HCT116 (cell line): ENCODE results near the gene SMIM44. TPM values are rescaled to one million over a fixed set of nuclear protein-coding genes. Genes with fewer than 3 reads are reported as not detected.

Experiments used
- ATAC-seq: fragments of 200-7000 bp; cut with Tn5 transposase; 2 replicates; pipeline ENCODE4 v1.9.1; 2020; ENCODE audit warnings: mild to moderate bottlenecking, moderate library complexity
- BruUV-seq: library from RNA; stranded (reverse); fragments of 400-500 nt; replicated peaks from 2 replicates; lab custom pipeline; 2021; lab: Mats Ljungman, UMichigan
- CTCF ChIA-PET: fragments of 300-600 bp; sonication (Branson Sonifier 250); formaldehyde crosslinking; loops from one replicate; lab custom pipeline; 2021; ENCODE audit warnings: antibody characterized with exemption; lab: Charles Lee
- POLR2A ChIA-PET: fragments of 300-600, 350-600 bp; sonication (Branson Sonifier 250); formaldehyde crosslinking; loops from one replicate; lab custom pipeline; 2021; ENCODE audit warnings: antibody characterized with exemption; lab: Charles Lee
- RAD21 ChIA-PET, 2 experiments: fragments of 300-600 bp; sonication (Branson Sonifier 250); formaldehyde crosslinking; loops; one replicate each; lab custom pipeline; 2023; ENCODE audit warnings: low total read pairs in 2 of 2; ENCODE audit not compliant: uncharacterized antibody in 2 of 2, unreplicated experiment in 2 of 2, low non-redundant PET in 1 of 2; lab: Charles Lee
- DNase-seq: peaks from one replicate; pipeline ENCODE4 v3.0.0-alpha.2; 2010; ENCODE audit warnings: low read depth, low spot score
- H2AFZ ChIP-seq: fragments of 200-600 bp; shearing (Covaris generic), sonication (generic); 2 replicates; pipeline ENCODE4 v1.6.1; 2017; ENCODE audit warnings: low read depth, mixed run types, mixed read lengths, antibody characterized with exemption, low read length; ENCODE audit not compliant: poor library complexity, severe bottlenecking
- H3K27ac ChIP-seq: 2 replicates; pipeline ENCODE4 v1.5.1; 2012; ENCODE audit warnings: low read depth, low read length
- H3K27me3 ChIP-seq: fragments of 200-600 bp; sonication (generic); 2 replicates; pipeline ENCODE4 v1.6.1; 2016; ENCODE audit warnings: mixed run types, low read length, mixed read lengths; ENCODE audit not compliant: insufficient read depth
- H3K36me3 ChIP-seq, 2 experiments: fragments of 200-500 bp in 1 of 2; fragments of 200-600 bp in 1 of 2; sonication (Bioruptor generic) in 1 of 2; sonication (generic) in 1 of 2; 2 replicates each; pipeline versions ENCODE4 v1.5.1 to v1.6.1; 2014 to 2016; ENCODE audit warnings: low read length in 2 of 2, inconsistent platforms in 1 of 2, mixed read lengths in 1 of 2, mixed run types in 1 of 2; ENCODE audit not compliant: insufficient read depth in 2 of 2, control insufficient read depth in 1 of 2
- H3K4me1 ChIP-seq, 2 experiments: fragments of 200-600 bp in 1 of 2; sonication (generic) in 1 of 2; 2 replicates each; pipeline versions ENCODE4 v1.5.1 to v1.6.1; 2012 to 2017; ENCODE audit warnings: low read length in 2 of 2, inconsistent platforms in 1 of 2, mild to moderate bottlenecking in 1 of 2, mixed read lengths in 1 of 2, mixed run types in 1 of 2, moderate library complexity in 1 of 2; ENCODE audit not compliant: insufficient read depth in 2 of 2, control insufficient read depth in 1 of 2
- H3K4me2 ChIP-seq: fragments of 200-600 bp; sonication (generic); 2 replicates; pipeline ENCODE4 v1.6.1; 2017; ENCODE audit warnings: mixed run types, low read length, mixed read lengths
- H3K4me3 ChIP-seq, 2 experiments: fragments of 200-600 bp in 1 of 2; sonication (generic) in 1 of 2; replicated peaks in 1 of 2; 2 replicates each; pipeline ENCODE4 v1.5.1; 2011 to 2016; ENCODE audit warnings: low read length in 2 of 2, control low read depth in 1 of 2, low read depth in 1 of 2, mild to moderate bottlenecking in 1 of 2, mixed read lengths in 1 of 2, mixed run types in 1 of 2
- H3K79me2 ChIP-seq: fragments of 200-600 bp; sonication (generic); 2 replicates; pipeline ENCODE4 v1.6.1; 2017; ENCODE audit warnings: mild to moderate bottlenecking, mixed run types, low read length, moderate library complexity, mixed read lengths; ENCODE audit not compliant: insufficient read depth
- H3K9ac ChIP-seq: fragments of 200-600 bp; sonication (generic); 2 replicates; pipeline ENCODE4 v1.6.1; 2016; ENCODE audit warnings: low read length, mixed read lengths
- H3K9me2 ChIP-seq: fragments of 200-600 bp; sonication (generic), shearing (Covaris generic); 2 replicates; pipeline ENCODE4 v1.6.1; 2017; ENCODE audit warnings: mixed run types, mild to moderate bottlenecking, moderate library complexity; ENCODE audit not compliant: insufficient read depth
- H3K9me3 ChIP-seq, 2 experiments: fragments of 200-500 bp in 1 of 2; fragments of 200-600 bp in 1 of 2; sonication (Bioruptor generic) in 1 of 2; sonication (generic) in 1 of 2; 2 replicates each; pipeline ENCODE4 v1.6.1; 2014 to 2017; ENCODE audit warnings: low read length in 2 of 2, mixed read lengths in 2 of 2, inconsistent platforms in 1 of 2, low read depth in 1 of 2, mild to moderate bottlenecking in 1 of 2, mixed run types in 1 of 2, moderate library complexity in 1 of 2; ENCODE audit not compliant: control insufficient read depth in 1 of 2, insufficient read depth in 1 of 2
- H4K20me1 ChIP-seq: fragments of 200-600 bp; sonication (generic), shearing (Covaris generic); 2 replicates; pipeline ENCODE4 v1.6.1; 2017; ENCODE audit warnings: mixed run types, mild to moderate bottlenecking, moderate library complexity; ENCODE audit not compliant: insufficient read depth
- EGR1 ChIP-seq: IDR thresholded peaks from 2 replicates; pipeline ENCODE4 v1.6.1; 2012; ENCODE audit warnings: low read depth
- JUND ChIP-seq: IDR thresholded peaks from 2 replicates; pipeline ENCODE4 v1.6.1; 2012
- MAX ChIP-seq: IDR thresholded peaks from 2 replicates; pipeline ENCODE4 v1.6.1; 2012
- POLR2AphosphoS5 ChIP-seq: IDR thresholded peaks from 2 replicates; pipeline ENCODE4 v1.6.1; 2011; ENCODE audit warnings: mild to moderate bottlenecking, low read depth, low read length, moderate library complexity
- intact Hi-C: fragments of 100-400 bp; cut with micrococcal nuclease; formaldehyde crosslinking; loops from 2 replicates; pipeline ENCODE4 v1.10.0; 2022
- total RNA-seq: library from RNA; stranded (reverse); gene quantifications from one replicate; pipeline ENCODE4 v1.2.1, GENCODE V29; 2021; ENCODE audit not compliant: unreplicated experiment
- TF ChIP-seq, protein P1 (sequence below), 3 experiments: fragments of 200-600 bp in 1 of 3; sonication (generic) in 1 of 3; IDR thresholded peaks in 2 of 3; conservative IDR thresholded peaks in 1 of 3; 2 replicates each; pipeline ENCODE4 v1.5.1; 2012 to 2017; ENCODE audit warnings: low read depth in 2 of 3, low read length in 2 of 3, antibody characterized with exemption in 1 of 3, borderline replicate concordance in 1 of 3, control low read depth in 1 of 3, mild to moderate bottlenecking in 1 of 3, mixed read lengths in 1 of 3, mixed run types in 1 of 3, moderate library complexity in 1 of 3; ENCODE audit not compliant: insufficient read depth in 1 of 3

The SMIM44 gene
- total RNA-seq, 1 experiment from 2014 or later = not detected

GRCh38 chr19:3469638-3470499, 13.4 kb downstream of the SMIM44 start:
- intact Hi-C loops = no loop called here
- H2AFZ ChIP-seq = no peak overlapping the region
- TF ChIP-seq EGR1 (no peak), MAX (no peak), POLR2AphosphoS5 (peak; percentile 32), JUND (no peak)
- TF ChIP-seq, protein P1, sequence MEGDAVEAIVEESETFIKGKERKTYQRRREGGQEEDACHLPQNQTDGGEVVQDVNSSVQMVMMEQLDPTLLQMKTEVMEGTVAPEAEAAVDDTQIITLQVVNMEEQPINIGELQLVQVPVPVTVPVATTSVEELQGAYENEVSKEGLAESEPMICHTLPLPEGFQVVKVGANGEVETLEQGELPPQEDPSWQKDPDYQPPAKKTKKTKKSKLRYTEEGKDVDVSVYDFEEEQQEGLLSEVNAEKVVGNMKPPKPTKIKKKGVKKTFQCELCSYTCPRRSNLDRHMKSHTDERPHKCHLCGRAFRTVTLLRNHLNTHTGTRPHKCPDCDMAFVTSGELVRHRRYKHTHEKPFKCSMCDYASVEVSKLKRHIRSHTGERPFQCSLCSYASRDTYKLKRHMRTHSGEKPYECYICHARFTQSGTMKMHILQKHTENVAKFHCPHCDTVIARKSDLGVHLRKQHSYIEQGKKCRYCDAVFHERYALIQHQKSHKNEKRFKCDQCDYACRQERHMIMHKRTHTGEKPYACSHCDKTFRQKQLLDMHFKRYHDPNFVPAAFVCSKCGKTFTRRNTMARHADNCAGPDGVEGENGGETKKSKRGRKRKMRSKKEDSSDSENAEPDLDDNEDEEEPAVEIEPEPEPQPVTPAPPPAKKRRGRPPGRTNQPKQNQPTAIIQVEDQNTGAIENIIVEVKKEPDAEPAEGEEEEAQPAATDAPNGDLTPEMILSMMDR (IDR thresholded peaks at IDR 0.05 in 2 of 3, conservative IDR thresholded peaks at IDR 0.05 in 1 of 3; ENCODE audit: borderline replicate concordance in 1 of 3, insufficient read depth in 1 of 3, low read depth in 2 of 3, low read length in 2 of 3) = peak in 1 of 3 experiments; percentile 14; a peak in 1 of 6 replicates
- POLR2A ChIA-PET = interaction anchor here (0.6 kb wide), 1 partner anchor 92 kb away, joined by 3 read pairs; no protein-coding TSS in a partner anchor
- 0 out of 2 replicates have a peak, but pooled peaks have one; percentile 20 for ATAC-seq
- no peaks in the 10 kb centered on the region for H3K79me2 ChIP-seq
- CTCF ChIA-PET = interaction anchor here (1.1 to 3.0 kb wide), 4 partner anchors 23 to 165 kb away, joined by 4 to 18 read pairs (median 6); no protein-coding TSS in a partner anchor
- DNase-seq = no peak
- no peaks in the 10 kb centered on the region for H3K4me1 ChIP-seq
- H3K9ac ChIP-seq = no peak overlapping the region
- no peak overlapping the region for H3K4me2 ChIP-seq
- no TSS peak for BruUV-seq
- RAD21 ChIA-PET = no interaction called here
- peaks cover 5% of the 10 kb centered on the region; the same call in 1 of the 2 replicates for H3K27me3 ChIP-seq
- no peaks in the 10 kb centered on the region for H3K36me3 ChIP-seq
- no peaks in the 10 kb centered on the region; a peak in 1 of 4 replicates for H3K9me3 ChIP-seq
- H3K4me3 ChIP-seq = no peak overlapping the region
- no peak overlapping the region for H3K27ac ChIP-seq
- H4K20me1 ChIP-seq = no peaks in the 10 kb centered on the region
- no peaks in the 10 kb centered on the region for H3K9me2 ChIP-seq
